ENCODE results near the gene HLA-DMB. TPM values are rescaled to one million over a fixed set of nuclear protein-coding genes. Genes with fewer than 3 reads are reported as not detected.

The HLA-DMB gene
- total RNA-seq, 2 experiments from 2014 or later = 3.5 to 3.6 TPM

GRCh38 chr6:32967151-32968091 lies 26.6 kb upstream of the HLA-DMB start:
- intact Hi-C loops (cut with micrococcal nuclease) = loop anchor here (2.0 kb wide), 1 partner anchor 27 kb away; the partner anchor contains the start of gene HLA-DMB
- peak; percentile 61 for TF ChIP-seq CTCF (IDR thresholded peaks at IDR 0.05)
- ATAC-seq (no peak), DNase-seq (peak; percentile 44)
- CTCF ChIA-PET = interaction anchor here (0.6 to 17.0 kb wide), 33 partner anchors 8 to 168 kb away, joined by 3 to 246 read pairs (median 5); partner anchors contain the start of genes HLA-DMA, HLA-DMB and TAP2
- Mint-ChIP-seq H3K4me1 (ENCODE audit: low read depth) (peaks cover 36% of the 10 kb centered on the region), H3K4me3 (peak overlapping the region; percentile 95), H3K36me3 (ENCODE audit: low read depth) (peaks cover 42% of the 10 kb centered on the region), H3K9me3 (no peaks in the 10 kb centered on the region), H3K27me3 (no peaks in the 10 kb centered on the region), H3K27ac (peak overlapping the region; percentile 99)
- POLR2A ChIA-PET = interaction anchor here (0.8 to 30.4 kb wide), 12 partner anchors 6 to 127 kb away, joined by 3 to 852 read pairs (median 122); partner anchors contain the start of genes BRD2, HLA-DMA, HLA-DMB and PSMB8

DNA sequence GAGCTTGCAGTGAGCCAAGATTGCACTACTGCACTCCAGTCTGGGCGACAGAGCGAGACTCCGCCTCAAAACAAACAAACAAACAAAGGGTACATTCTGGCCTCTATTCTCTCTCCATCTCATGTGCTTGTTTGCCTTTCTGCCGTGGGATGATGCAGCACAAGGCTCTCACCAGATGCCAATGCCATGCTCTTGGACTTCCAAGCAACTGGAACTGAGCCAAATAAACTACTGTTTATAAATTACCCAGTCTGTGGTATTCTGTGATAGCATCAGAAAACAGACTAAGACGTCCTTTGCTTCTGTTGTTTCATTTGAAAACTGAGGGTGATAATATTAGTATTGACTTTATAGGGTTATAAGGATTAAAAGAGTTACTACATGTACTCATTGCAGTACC lies 23.9 kb upstream of the HLA-DMB start:
- H3K9me3 Mint-ChIP-seq = no peaks in the 10 kb centered on the region
- no peak for ATAC-seq
- no peak for TF ChIP-seq CTCF (IDR thresholded peaks at IDR 0.05)
- no peak for DNase-seq
- H3K36me3 Mint-ChIP-seq (ENCODE audit: low read depth) = peaks cover 22% of the 10 kb centered on the region
- no peak overlapping the region for H3K27ac Mint-ChIP-seq
- H3K27me3 Mint-ChIP-seq = no peaks in the 10 kb centered on the region
- H3K4me3 Mint-ChIP-seq = no peak overlapping the region
- CTCF ChIA-PET = interaction anchor here (1.1 to 17.0 kb wide), 7 partner anchors 11 to 44 kb away, joined by 3 to 246 read pairs (median 34); partner anchors contain the start of gene HLA-DMA
- intact Hi-C loops (cut with micrococcal nuclease) = no loop called here
- POLR2A ChIA-PET = interaction anchor here (21.2 to 30.4 kb wide), 3 partner anchors 3 to 27 kb away, joined by 392 to 852 read pairs (median 852); partner anchors contain the start of genes BRD2, HLA-DMA and HLA-DMB
- peaks cover 47% of the 10 kb centered on the region for H3K4me1 Mint-ChIP-seq (ENCODE audit: low read depth)

- Mint-ChIP-seq H3K36me3 (ENCODE audit: low read depth) (peaks cover 16% of the 10 kb centered on the region), H3K9me3 (no peaks in the 10 kb centered on the region), H3K27ac (peak overlapping the region; percentile 4), H3K4me1 (ENCODE audit: low read depth) (peaks cover 47% of the 10 kb centered on the region), H3K4me3 (no peak overlapping the region), H3K27me3 (no peaks in the 10 kb centered on the region)
- CTCF ChIA-PET = interaction anchor here (0.7 to 4.5 kb wide), 9 partner anchors 10 to 96 kb away, joined by 3 to 74 read pairs (median 7); partner anchors contain the start of gene HLA-DMA
- POLR2A ChIA-PET = interaction anchor here (0.7 to 30.4 kb wide), 3 partner anchors 10 to 14 kb away, joined by 3 to 852 read pairs (median 3); partner anchors contain the start of gene BRD2
- no peak for ATAC-seq
- no peak for DNase-seq
- no peak for TF ChIP-seq CTCF (IDR thresholded peaks at IDR 0.05)
- intact Hi-C loops (cut with micrococcal nuclease) = no loop called here
Measured at GRCh38 chr6:32963866-32964265, 23.0 kb upstream of the HLA-DMB start.

DNA sequence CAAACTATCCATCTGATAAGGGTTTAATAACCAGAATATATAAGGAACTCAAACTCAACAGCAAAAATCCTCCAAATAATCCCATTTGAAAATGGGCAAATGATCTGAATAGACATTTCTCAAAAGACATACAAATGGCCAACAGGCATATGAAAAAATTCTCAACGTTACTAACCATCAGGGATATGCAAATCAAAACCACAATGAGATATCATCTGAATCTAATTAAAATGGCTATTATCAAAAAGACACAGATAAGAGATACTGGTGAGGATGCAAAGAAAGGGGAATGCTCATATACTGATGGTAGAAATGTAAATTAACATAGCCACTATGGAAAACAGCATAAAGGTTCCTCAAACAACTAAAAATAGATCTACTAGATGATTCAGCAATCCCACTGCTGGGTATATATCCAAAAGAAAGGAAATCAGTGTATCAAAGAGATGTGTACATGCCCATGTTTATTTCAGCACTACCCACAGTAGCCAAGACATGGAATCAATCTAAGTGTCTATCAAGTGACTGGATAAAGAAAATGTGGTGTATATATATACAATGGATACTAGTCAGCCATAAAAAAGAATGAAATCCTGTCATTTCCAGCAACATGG lies 21.5 kb upstream of the HLA-DMB start:
- DNase-seq (no peak), ATAC-seq (no peak)
- Mint-ChIP-seq H3K4me1 (ENCODE audit: low read depth) (peaks cover 51% of the 10 kb centered on the region), H3K36me3 (ENCODE audit: low read depth) (peaks cover 12% of the 10 kb centered on the region), H3K9me3 (no peaks in the 10 kb centered on the region), H3K4me3 (no peak overlapping the region), H3K27me3 (no peaks in the 10 kb centered on the region), H3K27ac (no peak overlapping the region)
- CTCF ChIA-PET = interaction anchor here (0.6 to 4.5 kb wide), 10 partner anchors 9 to 124 kb away, joined by 3 to 74 read pairs (median 4); partner anchors contain the start of genes HLA-DMA and TAP2
- no peak for TF ChIP-seq CTCF (IDR thresholded peaks at IDR 0.05)
- intact Hi-C loops (cut with micrococcal nuclease) = no loop called here
- POLR2A ChIA-PET = interaction anchor here (0.8 to 30.4 kb wide), 2 partner anchors 14 to 15 kb away, joined by 5 to 852 read pairs; partner anchors contain the start of gene BRD2
